Lung microvascular endothelial cell (primary cell): ENCODE results near the gene MYLK. TPM values are rescaled to one million over a fixed set of nuclear protein-coding genes. Genes with fewer than 3 reads are reported as not detected.

Source experiments
- DNase-seq, 2 donors: peaks; one replicate each; pipeline versions ENCODE4 v3.0.0 to v3.0.0-alpha.2; 2010; ENCODE audit warnings: low read depth in 2 of 2
- total RNA-seq: library from RNA; depleted of rRNA; stranded (reverse); fragments of >200 nt; gene quantifications from 2 replicates; pipeline ENCODE4 v1.2.1, GENCODE V29; 2014

Gene MYLK
- total RNA-seq, 1 donor from 2014 or later, result 2.8 TPM

- peak in 1 of 2 donors; percentile 27 for DNase-seq
Observed at GRCh38 chr3:123792473-123793201, 91.5 kb downstream of the MYLK start.

GRCh38 chr3:123791898-123792297 lies 92.2 kb downstream of the MYLK start:
- DNase-seq, result peak in 1 of 2 donors; percentile 71

- peak in 1 of 2 donors; percentile 87 for DNase-seq
Observed at GRCh38 chr3:123791417-123791816, 92.7 kb downstream of the MYLK start.

- no peak for DNase-seq
Observed at GRCh38 chr3:123791073-123791370, 93.1 kb downstream of the MYLK start.

GRCh38 chr3:123790254-123791072 lies 93.7 kb downstream of the MYLK start:
- DNase-seq, result no peak

- DNase-seq, result peak in 1 of 2 donors; percentile 59
Observed at GRCh38 chr3:123789760-123790159, 94.4 kb downstream of the MYLK start.

- DNase-seq, result no peak
Observed at GRCh38 chr3:123789160-123789559, 95.0 kb downstream of the MYLK start.

GRCh38 chr3:123788710-123789109 lies 95.4 kb downstream of the MYLK start:
- DNase-seq, result no peak

GRCh38 chr3:123787133-123787532 lies 97.0 kb downstream of the MYLK start:
- no peak for DNase-seq

- DNase-seq, result no peak
Observed at GRCh38 chr3:123785602-123786001, 98.5 kb downstream of the MYLK start.

- DNase-seq, result peak; percentile 86 to 88
Observed at GRCh38 chr3:123783811-123784210, 100.3 kb downstream of the MYLK start.

- DNase-seq, result peak in 1 of 2 donors; percentile 13
Observed at GRCh38 chr3:123783050-123783689, 101.0 kb downstream of the MYLK start.

GRCh38 chr3:123782488-123782887 lies 101.6 kb downstream of the MYLK start:
- no peak for DNase-seq

GRCh38 chr3:123781571-123782275 lies 102.4 kb downstream of the MYLK start:
- DNase-seq, result no peak

GRCh38 chr3:123781138-123781537 lies 103.0 kb downstream of the MYLK start:
- DNase-seq, result no peak

- DNase-seq, result no peak
Observed at GRCh38 chr3:123780656-123781055, 103.5 kb downstream of the MYLK start.

GRCh38 chr3:123779655-123780231 lies 104.4 kb downstream of the MYLK start:
- DNase-seq, result no peak

- no peak for DNase-seq
Observed at GRCh38 chr3:123778991-123779622, 105.0 kb downstream of the MYLK start.

- DNase-seq, result no peak
Observed at GRCh38 chr3:123778525-123778924, 105.6 kb downstream of the MYLK start.

- no peak for DNase-seq
Observed at GRCh38 chr3:123776071-123776782, 107.9 kb downstream of the MYLK start.
